ENCODE results near the gene TXNRD3. TPM values are rescaled to one million over a fixed set of nuclear protein-coding genes. Genes with fewer than 3 reads are reported as not detected.
"Not testable (repeated sequence)": the region's sequence is repeated elsewhere in the genome, so short reads cannot be mapped to it uniquely, and the experiment has no call there.

The TXNRD3 gene
- total RNA-seq, 1 donor from 2014 or later, result 3.5 TPM

GRCh38 chr3:126659915-126660886 lies 5.3 kb upstream of the TXNRD3 start:
- DNase-seq (ENCODE audit: missing footprints), result no peak
- intact Hi-C loops (cut with DNase I), result loop anchor here (10.0 kb wide), 1 partner anchor 135 kb away; the partner anchor contains the start of gene CHST13
- ATAC-seq, result no peak

GRCh38 chr3:126658584-126658983 lies 3.7 kb upstream of the TXNRD3 start:
- ATAC-seq (no peak), DNase-seq (ENCODE audit: missing footprints) (no peak)
- intact Hi-C loops (cut with DNase I), result loop anchor here (10.0 kb wide), 1 partner anchor 134 kb away; the partner anchor contains the start of gene CHST13

- intact Hi-C loops (cut with DNase I), result loop anchor here (10.0 kb wide), 1 partner anchor 133 kb away; the partner anchor contains the start of gene CHST13
- ATAC-seq (no peak), DNase-seq (ENCODE audit: missing footprints) (no peak)
These were observed 3.0 kb upstream of the TXNRD3 start for GRCh38 chr3:126657901-126658300.

GRCh38 chr3:126656371-126657134 lies 1.6 kb upstream of the TXNRD3 start:
- DNase-seq (ENCODE audit: missing footprints), result no peak
- no peak for ATAC-seq
- intact Hi-C loops (cut with DNase I), result loop anchor here (10.0 kb wide), 1 partner anchor 132 kb away; the partner anchor contains the start of gene CHST13

- DNase-seq (ENCODE audit: missing footprints), result peak; percentile 60
- intact Hi-C loops (cut with DNase I), result loop anchor here (10.0 kb wide), 1 partner anchor 131 kb away; the partner anchor contains the start of gene CHST13
- no peak for ATAC-seq
These were observed 963 bp upstream of the TXNRD3 start for GRCh38 chr3:126655887-126656286.

- intact Hi-C loops (cut with DNase I), result loop anchor here (10.0 kb wide), 1 partner anchor 125 kb away; the partner anchor contains the start of gene CHST13
- ATAC-seq, result no peak
These were observed 5.3 kb downstream of the TXNRD3 start for GRCh38 chr3:126649556-126650092.

GRCh38 chr3:126646674-126647073 lies 8.2 kb downstream of the TXNRD3 start:
- intact Hi-C loops (cut with DNase I), result no loop called here
- ATAC-seq (no peak), DNase-seq (ENCODE audit: missing footprints) (no peak)

More at GRCh38 chr3:126649556-126650092, 5.3 kb downstream of the TXNRD3 start:
- DNase-seq (ENCODE audit: missing footprints), result no peak

- DNase-seq (ENCODE audit: missing footprints) (no peak), ATAC-seq (no peak)
- intact Hi-C loops (cut with DNase I), result no loop called here
These were observed 10.3 kb downstream of the TXNRD3 start for GRCh38 chr3:126644615-126645014.

- ATAC-seq, result no peak
These were observed 16.1 kb downstream of the TXNRD3 start for GRCh38 chr3:126638790-126639189.

GRCh38 chr3:126636436-126636835 lies 18.5 kb downstream of the TXNRD3 start:
- intact Hi-C loops (cut with DNase I), result no loop called here

More at GRCh38 chr3:126638790-126639189, 16.1 kb downstream of the TXNRD3 start:
- DNase-seq (ENCODE audit: missing footprints), result no peak
- intact Hi-C loops (cut with DNase I), result no loop called here

GRCh38 chr3:126634803-126635202 lies 20.1 kb downstream of the TXNRD3 start:
- ATAC-seq (no peak), DNase-seq (ENCODE audit: missing footprints) (no peak)
- intact Hi-C loops (cut with DNase I), result no loop called here

More at GRCh38 chr3:126636436-126636835, 18.5 kb downstream of the TXNRD3 start:
- ATAC-seq (no peak), DNase-seq (ENCODE audit: missing footprints) (no peak)

GRCh38 chr3:126630020-126630419 lies 24.9 kb downstream of the TXNRD3 start:
- ATAC-seq, result no peak
- intact Hi-C loops (cut with DNase I), result no loop called here
- no peak for DNase-seq (ENCODE audit: missing footprints)

- intact Hi-C loops (cut with DNase I); DNase-seq (ENCODE audit: missing footprints); ATAC-seq: not testable (repeated sequence)
These were observed 29.2 kb downstream of the TXNRD3 start for GRCh38 chr3:126625735-126626134.

- intact Hi-C loops (cut with DNase I), result no loop called here
- ATAC-seq (no peak), DNase-seq (ENCODE audit: missing footprints) (no peak)
These were observed 32.2 kb downstream of the TXNRD3 start for GRCh38 chr3:126622694-126623093.

- ATAC-seq, result no peak
- intact Hi-C loops (cut with DNase I), result no loop called here
- no peak for DNase-seq (ENCODE audit: missing footprints)
These were observed 33.1 kb downstream of the TXNRD3 start for GRCh38 chr3:126621627-126622345.

GRCh38 chr3:126621171-126621570 lies 33.8 kb downstream of the TXNRD3 start:
- intact Hi-C loops (cut with DNase I), result no loop called here
- ATAC-seq, result peak; percentile 98

GRCh38 chr3:126620738-126621137 lies 34.2 kb downstream of the TXNRD3 start:
- no peak for DNase-seq (ENCODE audit: missing footprints)
- peak; percentile 29 for ATAC-seq
- intact Hi-C loops (cut with DNase I), result no loop called here

More at GRCh38 chr3:126621171-126621570, 33.8 kb downstream of the TXNRD3 start:
- peak; percentile 61 for DNase-seq (ENCODE audit: missing footprints)

- intact Hi-C loops (cut with DNase I), result no loop called here
- ATAC-seq (no peak), DNase-seq (ENCODE audit: missing footprints) (no peak)
These were observed 36.2 kb downstream of the TXNRD3 start for GRCh38 chr3:126618760-126619159.
